HepG2 (cell line): ENCODE data around the gene ADGRF1. TPM values are rescaled to one million over a fixed set of nuclear protein-coding genes. Genes with fewer than 3 reads are reported as not detected.
A peak's percentile ranks its signal among the peaks of the same experiment; 100 is the strongest.

Experiments used
- EHMT2 ChIP-seq: fragments of 200-600 bp; sonication (generic); IDR thresholded peaks from 2 replicates; pipeline ENCODE4 v1.7.0; 2017; ENCODE audit warnings: antibody characterized with exemption, low read depth, low read length, borderline replicate concordance
- FOXM1 ChIP-seq: sonication (generic); formaldehyde crosslinking; IDR thresholded peaks from 2 replicates; pipeline ENCODE4 v1.5.0; 2020; ENCODE audit warnings: missing genetic modification reagents
- IRX3 ChIP-seq: sonication (generic); formaldehyde crosslinking; IDR thresholded peaks from 2 replicates; pipeline ENCODE4 v1.8.1; 2023; ENCODE audit warnings: mild to moderate bottlenecking, low read depth, missing genetic modification reagents, borderline replicate concordance
- NR2F2 ChIP-seq: IDR thresholded peaks from 2 replicates; pipeline ENCODE4 v1.6.1; 2012; ENCODE audit warnings: low read depth, inconsistent platforms, borderline replicate concordance
- PAWR ChIP-seq: sonication (generic); formaldehyde crosslinking; IDR thresholded peaks from 2 replicates; pipeline ENCODE4 v1.4.0; 2020; ENCODE audit warnings: missing genetic modification reagents, mild to moderate bottlenecking, borderline replicate concordance
- SALL1 ChIP-seq: sonication (generic); formaldehyde crosslinking; IDR thresholded peaks from 2 replicates; pipeline ENCODE4 v1.8.0; 2022; ENCODE audit warnings: mild to moderate bottlenecking, missing genetic modification reagents
- SKI ChIP-seq: fragments of 450-650 bp; IDR thresholded peaks from one replicate; pipeline ENCODE4 v1.6.1; 2018; ENCODE audit warnings: mild to moderate bottlenecking; ENCODE audit not compliant: partially characterized antibody
- THYN1 ChIP-seq: sonication (generic); formaldehyde crosslinking; IDR thresholded peaks from 2 replicates; pipeline ENCODE4 v1.8.1; 2023; ENCODE audit warnings: low read depth, mild to moderate bottlenecking, moderate library complexity, missing genetic modification reagents, borderline replicate concordance
- ZNF460 ChIP-seq: sonication (generic); formaldehyde crosslinking; IDR thresholded peaks from 2 replicates; pipeline ENCODE4 v1.5.1; 2020; ENCODE audit warnings: missing genetic modification reagents, mild to moderate bottlenecking, borderline replicate concordance
- polyA plus RNA-seq, 8 experiments: library from polyadenylated mRNA; depleted of rRNA in 3 of 8; stranded (reverse) in 7 of 8; unstranded in 1 of 8; fragments of >200 nt; fragmentation: Illumina TruSeq in 4 of 8; extraction: Trizol in 4 of 8; gene quantifications; 2 replicates each; pipeline versions ENCODE4 v1.2.1 to v1.2.3, GENCODE V29; 2011 to 2016; ENCODE audit warnings: low read depth in 4 of 8, missing spikeins in 1 of 8, mixed read lengths in 1 of 8; ENCODE audit not compliant: insufficient read depth in 1 of 8
- total RNA-seq, 5 experiments: library from RNA; depleted of rRNA; stranded (reverse); fragments of >200 nt; fragmentation: Illumina TruSeq; extraction: Trizol; gene quantifications; 2 replicates each; pipeline ENCODE4 v1.2.3, GENCODE V29; 2016; ENCODE audit warnings: low read depth in 1 of 5
- TF ChIP-seq, protein P1 (sequence below): sonication (generic); formaldehyde crosslinking; IDR thresholded peaks from 2 replicates; pipeline ENCODE4 v1.4.0; 2020; ENCODE audit warnings: missing genetic modification reagents
- TF ChIP-seq, protein P2 (sequence below): sonication (generic); formaldehyde crosslinking; IDR thresholded peaks from 2 replicates; pipeline ENCODE4 v1.5.0; 2020; ENCODE audit warnings: missing genetic modification reagents, mild to moderate bottlenecking, borderline replicate concordance
- TF ChIP-seq, protein P3 (sequence below): sonication (generic); formaldehyde crosslinking; IDR thresholded peaks from 2 replicates; pipeline ENCODE4 v1.4.0; 2020; ENCODE audit warnings: missing genetic modification reagents, low read depth, mild to moderate bottlenecking, borderline replicate concordance
- TF ChIP-seq, protein P4 (sequence below): sonication (generic); formaldehyde crosslinking; IDR thresholded peaks from 2 replicates; pipeline ENCODE4 v1.4.0; 2020; ENCODE audit warnings: missing genetic modification reagents, borderline replicate concordance
- TF ChIP-seq, protein P5 (sequence below): sonication (generic); formaldehyde crosslinking; IDR thresholded peaks from 2 replicates; pipeline ENCODE4 v1.4.0; 2020; ENCODE audit warnings: mild to moderate bottlenecking, low read depth, missing genetic modification reagents
- TF ChIP-seq, protein P6 (sequence below): sonication (generic); formaldehyde crosslinking; IDR thresholded peaks from 2 replicates; pipeline ENCODE4 v1.8.1; 2023; ENCODE audit warnings: missing genetic modification reagents, mild to moderate bottlenecking, borderline replicate concordance

ADGRF1 gene
- total and polyA plus RNA-seq, 2 of the 13 experiments (the other 11 are each of a cell fraction or from before 2014, with no cell fraction given): not detected

DNA sequence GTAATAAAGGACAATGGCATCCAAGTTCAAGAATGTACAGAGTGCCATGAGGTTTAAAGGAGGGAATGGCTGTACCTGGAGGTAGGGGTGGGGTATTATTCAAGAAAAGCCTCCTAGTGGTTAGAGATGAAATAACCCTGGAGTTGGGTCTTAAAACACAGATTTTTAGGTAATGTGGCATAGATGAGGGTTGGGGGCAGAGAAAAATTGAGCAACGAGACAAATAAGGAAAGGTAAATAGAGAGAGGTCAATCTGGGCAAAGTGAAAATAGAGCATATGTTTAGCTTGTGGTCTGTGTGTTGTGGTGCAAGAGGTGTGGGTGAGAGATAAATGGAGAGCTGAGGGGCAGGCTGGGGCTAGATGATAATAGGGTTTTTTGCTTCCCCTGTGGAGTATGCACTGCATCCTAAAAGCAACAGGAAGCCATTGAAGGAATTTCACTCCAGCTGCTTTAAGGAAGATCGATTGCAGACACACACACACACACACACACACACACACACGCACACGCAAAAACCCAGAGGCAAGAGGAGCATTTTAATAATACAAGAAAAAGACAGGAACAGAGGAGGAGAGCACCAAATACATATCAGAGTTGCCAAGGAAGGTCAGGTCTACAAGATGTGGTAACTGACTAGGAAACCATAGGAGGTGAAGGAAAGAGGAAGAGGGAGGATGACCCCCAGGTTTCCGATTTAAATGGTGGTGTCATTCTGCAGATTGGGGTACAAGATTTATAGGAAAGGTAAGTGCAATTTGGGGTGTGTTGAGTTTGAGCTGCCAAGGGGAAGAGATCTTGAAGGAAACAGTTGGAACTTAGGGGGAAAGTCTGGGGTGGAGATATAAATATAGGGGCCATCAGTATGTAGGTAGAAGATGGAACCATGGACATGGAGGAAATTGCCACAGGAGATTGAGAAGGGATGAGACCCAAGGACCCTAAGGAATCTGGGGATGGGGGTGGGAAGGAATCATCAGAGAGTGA is 31.3 kb upstream of the ADGRF1 start (continued):
- TF ChIP-seq, protein P1, sequence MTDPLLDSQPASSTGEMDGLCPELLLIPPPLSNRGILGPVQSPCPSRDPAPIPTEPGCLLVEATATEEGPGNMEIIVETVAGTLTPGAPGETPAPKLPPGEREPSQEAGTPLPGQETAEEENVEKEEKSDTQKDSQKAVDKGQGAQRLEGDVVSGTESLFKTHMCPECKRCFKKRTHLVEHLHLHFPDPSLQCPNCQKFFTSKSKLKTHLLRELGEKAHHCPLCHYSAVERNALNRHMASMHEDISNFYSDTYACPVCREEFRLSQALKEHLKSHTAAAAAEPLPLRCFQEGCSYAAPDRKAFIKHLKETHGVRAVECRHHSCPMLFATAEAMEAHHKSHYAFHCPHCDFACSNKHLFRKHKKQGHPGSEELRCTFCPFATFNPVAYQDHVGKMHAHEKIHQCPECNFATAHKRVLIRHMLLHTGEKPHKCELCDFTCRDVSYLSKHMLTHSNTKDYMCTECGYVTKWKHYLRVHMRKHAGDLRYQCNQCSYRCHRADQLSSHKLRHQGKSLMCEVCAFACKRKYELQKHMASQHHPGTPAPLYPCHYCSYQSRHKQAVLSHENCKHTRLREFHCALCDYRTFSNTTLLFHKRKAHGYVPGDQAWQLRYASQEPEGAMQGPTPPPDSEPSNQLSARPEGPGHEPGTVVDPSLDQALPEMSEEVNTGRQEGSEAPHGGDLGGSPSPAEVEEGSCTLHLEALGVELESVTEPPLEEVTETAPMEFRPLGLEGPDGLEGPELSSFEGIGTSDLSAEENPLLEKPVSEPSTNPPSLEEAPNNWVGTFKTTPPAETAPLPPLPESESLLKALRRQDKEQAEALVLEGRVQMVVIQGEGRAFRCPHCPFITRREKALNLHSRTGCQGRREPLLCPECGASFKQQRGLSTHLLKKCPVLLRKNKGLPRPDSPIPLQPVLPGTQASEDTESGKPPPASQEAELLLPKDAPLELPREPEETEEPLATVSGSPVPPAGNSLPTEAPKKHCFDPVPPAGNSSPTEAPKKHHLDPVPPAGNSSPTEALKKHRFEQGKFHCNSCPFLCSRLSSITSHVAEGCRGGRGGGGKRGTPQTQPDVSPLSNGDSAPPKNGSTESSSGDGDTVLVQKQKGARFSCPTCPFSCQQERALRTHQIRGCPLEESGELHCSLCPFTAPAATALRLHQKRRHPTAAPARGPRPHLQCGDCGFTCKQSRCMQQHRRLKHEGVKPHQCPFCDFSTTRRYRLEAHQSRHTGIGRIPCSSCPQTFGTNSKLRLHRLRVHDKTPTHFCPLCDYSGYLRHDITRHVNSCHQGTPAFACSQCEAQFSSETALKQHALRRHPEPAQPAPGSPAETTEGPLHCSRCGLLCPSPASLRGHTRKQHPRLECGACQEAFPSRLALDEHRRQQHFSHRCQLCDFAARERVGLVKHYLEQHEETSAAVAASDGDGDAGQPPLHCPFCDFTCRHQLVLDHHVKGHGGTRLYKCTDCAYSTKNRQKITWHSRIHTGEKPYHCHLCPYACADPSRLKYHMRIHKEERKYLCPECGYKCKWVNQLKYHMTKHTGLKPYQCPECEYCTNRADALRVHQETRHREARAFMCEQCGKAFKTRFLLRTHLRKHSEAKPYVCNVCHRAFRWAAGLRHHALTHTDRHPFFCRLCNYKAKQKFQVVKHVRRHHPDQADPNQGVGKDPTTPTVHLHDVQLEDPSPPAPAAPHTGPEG (CRISPR knock-in tag): peak; percentile 79
- TF ChIP-seq, protein P2, sequence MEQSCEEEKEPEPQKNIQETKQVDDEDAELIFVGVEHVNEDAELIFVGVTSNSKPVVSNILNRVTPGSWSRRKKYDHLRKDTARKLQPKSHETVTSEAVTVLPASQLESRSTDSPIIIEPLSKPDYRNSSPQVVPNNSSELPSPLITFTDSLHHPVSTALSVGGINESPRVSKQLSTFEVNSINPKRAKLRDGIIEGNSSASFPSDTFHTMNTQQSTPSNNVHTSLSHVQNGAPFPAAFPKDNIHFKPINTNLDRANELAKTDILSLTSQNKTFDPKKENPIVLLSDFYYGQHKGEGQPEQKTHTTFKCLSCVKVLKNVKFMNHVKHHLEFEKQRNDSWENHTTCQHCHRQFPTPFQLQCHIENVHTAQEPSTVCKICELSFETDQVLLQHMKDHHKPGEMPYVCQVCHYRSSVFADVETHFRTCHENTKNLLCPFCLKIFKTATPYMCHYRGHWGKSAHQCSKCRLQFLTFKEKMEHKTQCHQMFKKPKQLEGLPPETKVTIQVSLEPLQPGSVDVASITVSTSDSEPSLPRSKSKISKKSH (CRISPR knock-in tag): no peak
- TF ChIP-seq, protein P3, sequence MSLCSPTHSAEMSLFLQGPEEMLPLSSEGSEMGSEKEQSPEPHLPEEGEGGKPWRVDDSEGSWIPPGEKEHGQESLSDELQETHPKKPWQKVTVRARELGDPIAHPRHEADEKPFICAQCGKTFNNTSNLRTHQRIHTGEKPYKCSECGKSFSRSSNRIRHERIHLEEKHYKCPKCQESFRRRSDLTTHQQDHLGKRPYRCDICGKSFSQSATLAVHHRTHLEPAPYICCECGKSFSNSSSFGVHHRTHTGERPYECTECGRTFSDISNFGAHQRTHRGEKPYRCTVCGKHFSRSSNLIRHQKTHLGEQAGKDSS (CRISPR knock-in tag): 0 out of 2 replicates have a peak, but pooled peaks have one; percentile 52
- TF ChIP-seq SALL1 (CRISPR knock-in tag) (peak; percentile 95), SKI (peak; percentile 93), THYN1 (CRISPR knock-in tag) (no peak), ZNF460 (CRISPR knock-in tag) (no peak; the same call in 1 of the 2 replicates), PAWR (CRISPR knock-in tag) (no peak), FOXM1 (no peak), IRX3 (CRISPR knock-in tag) (no peak), EHMT2 (peak; percentile 88; the same call in 1 of the 2 replicates), NR2F2 (peak; percentile 98)
- TF ChIP-seq, protein P4, sequence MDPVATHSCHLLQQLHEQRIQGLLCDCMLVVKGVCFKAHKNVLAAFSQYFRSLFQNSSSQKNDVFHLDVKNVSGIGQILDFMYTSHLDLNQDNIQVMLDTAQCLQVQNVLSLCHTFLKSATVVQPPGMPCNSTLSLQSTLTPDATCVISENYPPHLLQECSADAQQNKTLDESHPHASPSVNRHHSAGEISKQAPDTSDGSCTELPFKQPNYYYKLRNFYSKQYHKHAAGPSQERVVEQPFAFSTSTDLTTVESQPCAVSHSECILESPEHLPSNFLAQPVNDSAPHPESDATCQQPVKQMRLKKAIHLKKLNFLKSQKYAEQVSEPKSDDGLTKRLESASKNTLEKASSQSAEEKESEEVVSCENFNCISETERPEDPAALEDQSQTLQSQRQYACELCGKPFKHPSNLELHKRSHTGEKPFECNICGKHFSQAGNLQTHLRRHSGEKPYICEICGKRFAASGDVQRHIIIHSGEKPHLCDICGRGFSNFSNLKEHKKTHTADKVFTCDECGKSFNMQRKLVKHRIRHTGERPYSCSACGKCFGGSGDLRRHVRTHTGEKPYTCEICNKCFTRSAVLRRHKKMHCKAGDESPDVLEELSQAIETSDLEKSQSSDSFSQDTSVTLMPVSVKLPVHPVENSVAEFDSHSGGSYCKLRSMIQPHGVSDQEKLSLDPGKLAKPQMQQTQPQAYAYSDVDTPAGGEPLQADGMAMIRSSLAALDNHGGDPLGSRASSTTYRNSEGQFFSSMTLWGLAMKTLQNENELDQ: no peak
- TF ChIP-seq, protein P5, sequence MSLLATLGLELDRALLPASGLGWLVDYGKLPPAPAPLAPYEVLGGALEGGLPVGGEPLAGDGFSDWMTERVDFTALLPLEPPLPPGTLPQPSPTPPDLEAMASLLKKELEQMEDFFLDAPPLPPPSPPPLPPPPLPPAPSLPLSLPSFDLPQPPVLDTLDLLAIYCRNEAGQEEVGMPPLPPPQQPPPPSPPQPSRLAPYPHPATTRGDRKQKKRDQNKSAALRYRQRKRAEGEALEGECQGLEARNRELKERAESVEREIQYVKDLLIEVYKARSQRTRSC: no peak
- TF ChIP-seq, protein P6, sequence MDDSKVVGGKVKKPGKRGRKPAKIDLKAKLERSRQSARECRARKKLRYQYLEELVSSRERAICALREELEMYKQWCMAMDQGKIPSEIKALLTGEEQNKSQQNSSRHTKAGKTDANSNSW: no peak
